Jurkat, Clone E6-1 (cell line): ENCODE results near the gene KIAA0753.
"Not testable (repeated sequence)": the region's sequence is repeated elsewhere in the genome, so short reads cannot be mapped to it uniquely, and the experiment has no call there.

ENCODE experiments used
- DNase-seq: peaks from one replicate; pipeline ENCODE4 v3.0.0-alpha.2; 2011; ENCODE audit warnings: low read depth, low spot score
- H3K4me3 ChIP-seq: 2 replicates; pipeline ENCODE4 v1.5.1; 2011; ENCODE audit warnings: mild to moderate bottlenecking, low read length, control low read depth, moderate library complexity

Gene KIAA0753

DNA sequence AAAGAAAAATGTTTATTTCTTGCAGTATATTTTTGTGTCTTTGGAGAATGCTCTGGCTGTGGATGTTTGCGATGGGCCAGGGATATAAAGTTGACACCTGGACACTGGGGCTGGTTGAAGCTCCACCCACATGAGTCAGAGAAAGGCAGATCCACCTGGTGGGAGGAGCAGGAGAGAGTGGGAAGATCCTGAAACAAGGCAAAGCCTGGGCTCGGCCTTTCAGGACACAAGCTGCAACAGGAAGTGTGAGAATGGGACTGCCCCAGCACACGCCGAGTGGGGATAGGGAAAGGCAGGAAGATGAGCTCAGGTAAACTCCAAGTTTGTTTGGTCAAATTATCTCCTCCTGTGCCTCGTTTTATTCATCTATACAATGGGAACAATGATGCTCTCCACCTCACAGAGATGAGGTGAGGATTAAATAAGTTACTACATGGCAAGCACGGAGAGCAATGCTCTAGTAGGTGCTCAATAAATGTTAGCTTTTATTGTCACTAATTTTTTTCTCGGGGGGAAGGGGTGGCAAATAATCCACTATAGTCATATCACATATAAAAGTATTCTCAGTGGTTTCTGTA is 62.7 kb downstream of the KIAA0753 start:
- no peak overlapping the region for H3K4me3 ChIP-seq
- no peak for DNase-seq

DNA sequence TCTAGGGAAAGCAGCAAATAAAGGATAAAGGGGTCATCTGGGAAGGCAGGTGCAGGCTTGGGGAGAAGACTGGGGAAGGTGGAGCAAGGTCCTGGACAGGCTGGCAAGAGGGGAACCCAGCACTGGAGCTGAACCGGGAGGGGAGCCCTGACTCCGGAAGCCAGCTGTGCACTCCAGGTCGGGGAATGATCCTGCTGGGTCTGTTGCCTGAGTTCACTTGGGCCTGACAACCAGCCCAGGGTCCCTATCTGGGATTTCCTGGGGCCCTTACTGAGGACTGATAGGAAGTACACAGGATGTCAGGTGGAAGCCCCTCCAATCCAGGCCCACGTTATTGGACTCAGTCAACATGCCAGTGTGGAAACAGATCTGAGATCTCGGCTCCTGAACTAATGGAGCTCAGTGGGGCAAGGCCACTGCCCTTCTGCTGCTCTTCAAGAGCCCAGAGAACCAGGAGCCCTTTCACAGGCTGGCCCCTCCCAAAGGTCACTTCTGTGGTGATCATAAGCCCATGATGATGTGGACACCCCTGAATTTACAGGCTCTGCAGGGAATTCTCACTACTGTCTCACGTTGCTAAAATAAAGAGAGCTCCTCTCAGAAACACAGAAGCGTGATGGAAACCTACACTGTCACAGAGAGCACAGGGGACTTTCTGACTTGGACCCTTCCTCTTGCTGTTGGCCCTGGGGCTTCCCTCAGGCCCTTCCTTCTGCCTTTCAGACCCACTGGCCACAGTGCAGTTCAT is 64.3 kb downstream of the KIAA0753 start:
- no peak for DNase-seq
- H3K4me3 ChIP-seq: no peak overlapping the region

DNA sequence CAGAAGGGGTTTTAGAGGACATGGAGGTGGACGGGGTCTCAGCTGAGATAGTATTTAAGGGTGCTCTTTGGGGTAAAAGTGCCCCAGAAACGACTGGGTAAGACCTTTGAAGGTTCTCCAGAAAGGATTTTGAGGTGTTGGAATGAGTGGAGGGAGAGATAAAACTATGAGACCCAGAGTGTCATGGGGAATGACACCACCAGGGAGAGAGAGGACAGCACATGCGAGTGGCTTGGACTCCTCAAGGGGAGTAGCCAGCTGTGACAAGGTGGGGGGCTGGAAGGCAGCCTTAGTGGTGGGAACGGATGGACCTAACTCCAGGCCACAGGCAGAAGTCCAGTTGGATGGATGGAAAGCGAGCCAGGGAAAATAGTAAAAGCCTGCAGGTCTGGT is 64.9 kb downstream of the KIAA0753 start:
- H3K4me3 ChIP-seq: no peak overlapping the region
- DNase-seq: no peak

DNA sequence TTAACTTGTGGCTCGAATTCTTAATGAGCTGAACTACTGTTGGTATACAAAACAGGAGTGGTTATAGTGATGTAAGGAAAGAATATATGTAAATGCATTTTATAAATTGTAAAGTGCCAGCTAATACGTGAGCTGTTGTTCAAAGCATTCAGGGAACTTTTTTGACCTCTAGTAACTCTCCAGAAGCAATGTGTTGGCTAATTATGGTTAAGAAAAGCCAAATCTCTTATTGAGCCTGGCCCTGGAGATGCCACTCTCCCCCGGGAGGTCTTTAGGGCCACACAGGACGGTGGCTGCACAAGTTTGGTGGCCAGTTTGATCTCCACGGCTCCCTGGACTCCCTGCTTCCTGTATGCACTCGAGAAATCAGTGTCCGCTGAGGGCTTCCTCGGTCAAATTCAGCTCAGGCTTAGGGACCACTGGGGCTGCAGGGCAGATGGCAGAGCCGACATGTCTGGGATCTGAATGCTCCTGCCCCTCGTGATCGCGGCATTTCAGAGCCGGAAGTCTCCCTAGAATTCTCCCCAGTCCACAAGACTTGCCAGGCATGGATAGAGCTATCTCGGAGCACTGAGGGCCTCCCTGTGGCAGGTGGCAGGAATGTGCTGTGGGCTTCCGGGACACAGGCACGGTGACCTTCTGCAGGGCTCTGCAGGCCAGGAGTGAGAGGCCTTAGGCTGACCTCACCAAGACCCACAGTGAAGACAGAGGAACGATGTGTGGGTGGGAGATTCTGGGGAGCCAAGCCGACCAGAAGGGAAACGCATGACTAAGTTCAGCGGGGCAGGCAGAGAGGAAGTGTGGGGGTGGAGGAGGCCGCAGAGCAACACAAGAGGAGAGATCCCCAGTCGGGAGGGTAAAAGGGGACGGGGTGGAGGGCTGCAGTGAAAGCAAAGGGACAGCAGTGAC is 65.6 kb downstream of the KIAA0753 start:
- no peak overlapping the region for H3K4me3 ChIP-seq
- DNase-seq: no peak

DNA sequence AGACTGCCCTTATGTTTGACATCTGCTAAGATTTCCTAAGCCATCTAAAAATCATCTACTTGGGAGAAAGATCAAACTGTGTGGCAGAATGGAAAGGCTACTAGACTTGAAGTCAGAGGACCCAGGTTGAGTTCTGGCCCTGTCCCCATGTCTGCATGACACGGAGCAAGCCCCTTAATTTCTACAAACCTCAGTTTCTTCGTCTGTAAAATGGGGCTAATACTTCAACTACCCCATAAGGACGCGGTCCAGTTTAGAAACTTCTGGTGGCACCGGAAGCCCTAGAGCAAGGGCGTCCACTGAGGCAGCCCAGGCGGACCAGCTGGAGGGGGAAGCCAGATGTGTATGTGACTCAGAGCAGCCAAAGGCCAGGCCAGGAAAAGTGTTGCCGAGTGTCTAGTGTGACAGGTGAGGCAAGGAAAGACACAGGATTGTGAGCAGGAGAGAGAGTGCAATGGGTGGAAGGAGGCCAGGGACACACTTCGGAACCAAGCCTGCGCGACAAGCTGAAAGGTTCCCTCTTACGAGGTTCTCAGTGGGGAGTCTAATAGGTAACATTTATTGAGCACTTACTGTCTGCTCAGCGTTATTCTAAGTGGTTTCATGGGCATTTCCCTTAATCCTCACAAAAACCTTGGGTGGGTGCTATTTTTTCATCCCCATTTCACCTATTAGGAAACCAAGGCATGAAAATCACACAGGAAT is 66.4 kb downstream of the KIAA0753 start:
- no peak for DNase-seq
- no peak overlapping the region for H3K4me3 ChIP-seq

DNA sequence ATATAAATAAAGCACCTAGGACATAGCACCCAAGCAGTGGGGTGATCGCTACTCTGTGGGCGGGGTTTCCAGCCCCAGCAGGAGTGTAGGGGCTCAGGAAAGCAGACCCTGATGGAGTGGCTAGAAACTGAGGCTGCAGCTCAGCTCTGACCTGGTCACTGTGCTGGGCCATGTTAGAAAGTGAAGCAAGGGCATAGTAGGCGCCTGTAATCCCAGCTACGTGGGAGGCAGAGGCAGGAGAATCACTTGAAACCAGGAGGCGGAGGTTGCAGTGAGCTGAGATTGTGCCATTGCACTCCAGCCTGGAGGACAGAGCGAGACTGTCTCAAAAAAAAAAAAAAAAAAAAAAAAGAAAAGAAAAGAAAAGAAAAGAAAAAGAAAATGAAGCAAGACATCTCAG is 67.0 kb downstream of the KIAA0753 start:
- H3K4me3 ChIP-seq, DNase-seq: not testable (repeated sequence)

DNA sequence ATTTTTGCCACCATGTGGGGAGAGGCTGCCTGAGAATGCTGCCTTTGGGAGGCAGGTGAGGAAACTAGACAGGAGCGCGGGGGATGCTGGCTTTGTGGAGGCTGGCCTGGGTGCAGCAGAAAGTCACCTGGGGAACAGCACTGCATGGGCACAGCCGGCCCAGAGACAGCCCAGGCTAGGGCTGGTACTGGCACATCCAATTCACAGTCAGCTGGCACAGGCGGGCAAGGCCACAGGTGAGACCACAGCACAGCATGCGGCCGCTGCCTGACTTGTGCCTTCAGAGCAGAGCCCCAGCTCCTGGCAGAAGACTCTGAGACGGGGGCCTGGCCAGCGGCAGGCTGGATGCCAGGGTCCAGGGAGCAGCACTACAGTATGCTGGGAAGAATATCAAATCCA is 67.5 kb downstream of the KIAA0753 start:
- no peak for DNase-seq

DNA sequence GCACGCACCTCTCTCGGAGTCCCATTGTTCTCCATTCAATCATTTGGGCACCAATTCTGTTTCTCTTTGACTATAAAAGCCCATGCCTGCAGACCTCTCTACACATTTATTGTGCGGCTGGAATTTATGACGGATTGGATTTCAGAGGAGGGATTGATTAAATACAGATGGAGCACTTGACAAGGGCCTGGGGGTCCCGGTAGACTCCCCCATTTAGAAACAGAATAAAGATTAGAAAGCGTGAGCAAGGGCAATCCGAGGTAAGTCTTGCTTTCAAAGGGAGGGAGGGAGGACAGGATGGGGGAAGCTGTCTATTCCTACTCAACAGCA is 69.1 kb downstream of the KIAA0753 start:
- no peak for DNase-seq
- H3K4me3 ChIP-seq: no peak overlapping the region

More for the DNA sequence above, 67.5 kb downstream of the KIAA0753 start:
- H3K4me3 ChIP-seq: no peak overlapping the region

DNA sequence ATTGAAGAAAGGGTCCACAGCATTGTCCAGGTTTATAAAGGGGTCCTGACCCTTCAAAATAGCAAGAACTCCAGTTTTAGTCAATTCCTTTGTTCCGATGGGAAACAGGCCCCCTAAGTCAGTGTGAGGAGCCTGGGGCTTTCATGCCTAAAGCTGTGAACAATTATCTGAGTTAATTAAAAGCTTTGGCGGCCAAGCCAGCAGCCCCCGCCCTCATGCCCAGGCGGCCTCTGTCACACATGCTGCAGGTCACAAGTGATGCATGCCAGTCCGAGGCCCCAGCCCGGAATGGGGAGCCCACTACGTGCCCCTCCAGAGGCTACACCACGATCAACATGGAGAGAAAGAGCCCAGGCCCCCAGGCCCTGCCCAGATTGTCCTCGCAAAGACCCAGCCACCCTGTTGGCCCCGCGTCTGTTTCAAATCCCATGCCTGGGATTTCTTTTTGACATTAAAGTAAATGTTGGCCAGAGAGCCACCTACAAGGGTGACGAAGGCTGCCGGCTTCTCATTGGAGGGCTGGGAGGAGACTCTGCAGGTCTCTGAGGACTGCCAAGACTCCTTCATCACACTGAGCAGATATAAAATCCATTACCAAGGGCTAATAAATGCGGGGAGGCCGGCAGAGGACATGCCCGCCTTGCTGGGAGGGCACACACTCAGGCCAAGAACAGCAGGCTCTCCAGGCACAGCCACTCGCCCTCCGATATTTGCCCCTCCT is 69.6 kb downstream of the KIAA0753 start:
- DNase-seq: no peak

DNA sequence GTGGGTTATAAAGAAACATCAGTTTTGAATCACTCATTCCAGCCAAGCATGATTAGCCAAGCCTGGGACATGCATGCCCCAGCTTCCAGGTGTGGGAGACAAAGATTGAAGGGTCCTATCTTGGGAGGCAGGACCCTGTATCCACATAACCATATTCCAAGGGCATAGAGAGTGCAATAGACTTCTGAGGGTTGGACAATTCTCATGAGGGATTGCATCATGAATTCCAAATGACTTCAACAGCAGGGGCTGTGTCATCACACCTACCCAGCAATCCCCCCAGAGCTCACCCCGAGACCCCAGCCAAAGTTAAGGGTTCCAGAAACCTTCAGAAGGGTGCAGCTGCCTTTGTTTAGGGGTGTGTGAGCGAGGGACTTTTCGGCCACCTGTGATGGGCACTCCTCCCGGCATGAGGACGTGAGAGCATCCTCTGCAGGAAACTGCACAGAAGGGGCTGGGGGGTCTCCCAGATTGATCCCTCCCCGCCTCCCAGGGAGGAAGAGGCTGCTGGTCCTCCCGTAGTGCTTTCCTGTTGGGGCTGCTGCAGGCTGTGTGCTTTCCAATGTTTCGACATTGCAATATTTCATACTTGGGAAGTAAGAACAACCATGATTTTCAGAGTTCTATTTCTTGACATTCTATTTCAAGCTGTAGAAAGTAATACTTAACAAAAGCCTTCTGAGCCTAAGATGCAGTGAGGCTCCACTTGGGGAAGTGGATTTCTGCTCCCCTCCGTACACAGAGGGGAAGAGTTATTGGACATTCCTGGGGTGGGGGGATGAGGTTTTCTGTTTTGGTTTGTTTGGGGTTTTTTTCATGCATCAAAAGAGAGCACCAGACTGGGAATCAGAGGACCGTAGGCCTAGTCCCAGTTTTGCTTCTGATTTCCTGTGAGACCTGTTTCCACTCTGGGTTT is 70.9 kb downstream of the KIAA0753 start:
- no peak for DNase-seq
- no peak overlapping the region for H3K4me3 ChIP-seq

More for the DNA sequence above, 69.6 kb downstream of the KIAA0753 start:
- H3K4me3 ChIP-seq: no peak overlapping the region

DNA sequence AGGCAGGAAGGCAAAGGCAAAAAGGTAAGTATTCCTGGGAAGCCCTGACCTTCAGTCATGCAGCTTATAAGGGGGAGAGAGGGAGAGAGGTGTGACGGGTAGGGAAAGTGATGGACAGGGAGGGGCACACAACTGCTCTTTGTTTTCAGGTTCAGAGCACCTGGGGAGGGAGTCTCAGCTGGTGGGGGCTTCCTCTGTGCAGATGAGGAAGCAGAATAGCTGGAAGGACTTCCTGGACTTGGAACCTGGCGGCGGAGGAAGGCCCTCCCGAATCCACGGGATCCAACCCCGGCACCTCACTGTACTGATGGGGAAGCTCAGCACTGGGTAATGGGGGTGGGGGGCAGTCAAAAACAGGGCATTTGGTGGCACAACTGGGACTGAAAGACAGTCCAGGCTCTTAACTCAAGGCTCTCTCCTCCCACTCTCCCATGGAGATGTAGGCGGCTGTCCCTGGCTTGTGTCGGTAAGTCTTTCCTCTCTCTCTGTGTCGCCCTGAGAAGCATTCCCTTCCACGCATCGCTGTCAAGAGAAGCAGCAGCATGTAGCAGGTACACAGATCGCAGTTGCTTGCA is 72.2 kb downstream of the KIAA0753 start:
- H3K4me3 ChIP-seq: no peak overlapping the region
- no peak for DNase-seq

DNA sequence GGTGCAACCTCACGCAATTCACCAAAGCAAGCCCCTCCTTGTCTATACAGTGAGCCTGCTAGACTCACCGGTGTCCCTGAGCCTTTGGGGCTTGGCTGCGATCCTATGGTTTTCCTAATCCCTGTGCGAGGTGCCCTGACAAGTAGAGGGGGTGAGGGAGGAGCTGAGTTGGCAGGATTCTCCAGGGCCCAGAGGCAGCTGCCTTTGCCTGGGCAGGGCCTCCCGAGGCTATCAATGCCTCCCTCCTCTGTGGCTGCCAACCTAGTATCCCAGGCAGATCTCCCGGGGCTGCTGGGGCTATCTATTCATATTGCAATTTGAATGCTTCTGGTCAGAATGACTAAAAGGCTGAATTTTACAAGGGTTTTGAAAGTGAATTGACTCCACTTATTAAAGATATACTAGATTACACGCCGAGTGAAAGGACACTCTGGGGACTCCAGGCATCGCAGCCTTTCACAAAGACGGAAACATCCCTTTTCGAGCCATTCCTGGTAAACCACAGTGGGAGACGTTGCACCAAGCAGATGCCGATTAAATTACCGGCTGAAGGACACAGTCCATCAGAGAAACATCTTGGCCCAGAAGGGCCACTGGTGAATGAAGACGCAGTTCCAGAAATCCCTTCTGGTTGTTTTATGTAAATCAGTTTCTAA is 72.9 kb downstream of the KIAA0753 start:
- H3K4me3 ChIP-seq: no peak overlapping the region
- no peak for DNase-seq

DNA sequence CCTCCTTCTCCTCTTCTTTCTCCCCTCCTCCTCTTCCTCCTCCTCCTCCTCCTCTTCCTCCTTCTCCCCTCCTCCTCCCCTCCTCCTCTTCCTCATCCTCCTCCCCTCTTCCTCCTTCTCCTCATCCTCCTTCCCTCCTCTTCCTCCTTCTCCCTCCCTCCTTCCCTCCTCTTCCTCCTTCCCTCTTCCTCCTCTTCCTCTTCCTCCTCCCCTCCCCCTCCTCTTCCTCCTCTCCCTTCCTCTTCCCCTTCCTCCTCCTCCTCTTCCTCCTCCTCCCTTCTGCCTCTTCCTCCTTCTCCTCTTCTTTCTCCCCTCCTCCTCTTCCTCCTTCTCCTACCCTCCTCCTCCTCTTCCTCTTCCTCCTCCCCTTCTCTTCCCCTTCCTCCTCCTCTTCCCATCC is 79.1 kb downstream of the KIAA0753 start:
- H3K4me3 ChIP-seq: no peak overlapping the region
- DNase-seq: no peak

DNA sequence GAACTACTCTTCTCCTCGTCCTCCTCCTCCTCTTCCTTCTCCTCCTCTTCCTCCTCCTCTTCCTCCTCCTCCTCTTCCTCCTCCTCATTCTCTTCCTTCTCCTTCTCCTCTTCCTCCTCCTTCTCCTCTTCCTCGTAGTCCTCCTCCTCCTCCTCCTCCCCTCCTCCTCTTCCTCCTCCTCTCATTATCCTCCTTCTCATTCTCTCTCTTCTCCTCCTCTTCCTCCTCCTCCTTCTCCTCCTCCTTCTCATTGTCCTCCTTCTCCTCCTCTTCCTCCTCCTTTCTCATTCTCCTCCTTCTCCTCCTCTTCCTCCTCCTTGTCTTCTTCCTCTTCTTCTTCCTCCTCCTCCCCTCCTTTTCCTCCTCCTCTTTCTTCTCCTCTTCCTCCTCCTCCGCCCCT is 80.0 kb downstream of the KIAA0753 start:
- no peak for DNase-seq
- no peak overlapping the region for H3K4me3 ChIP-seq

DNA sequence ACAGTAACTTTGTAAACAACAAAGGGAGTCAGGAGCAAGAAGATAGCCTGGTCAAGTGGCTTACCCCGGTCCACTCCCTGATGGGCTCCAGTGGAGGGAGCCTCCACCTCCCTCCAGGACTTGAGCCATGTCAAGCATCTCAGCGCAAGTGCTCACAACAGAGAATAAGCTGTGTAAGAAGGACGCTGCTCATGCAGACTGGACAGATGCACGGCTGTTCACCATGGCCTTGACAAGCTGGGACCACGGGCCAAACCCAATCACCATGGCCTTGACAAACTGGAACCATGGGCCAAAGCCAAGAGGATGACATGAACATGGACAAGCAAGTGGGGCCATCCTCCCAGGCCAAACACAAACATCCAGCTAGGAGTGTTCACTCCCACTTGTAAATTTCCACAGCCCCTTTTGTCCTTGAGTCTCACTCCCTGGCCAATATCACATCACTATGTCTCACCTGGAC is 80.7 kb downstream of the KIAA0753 start:
- no peak for DNase-seq
- H3K4me3 ChIP-seq: no peak overlapping the region

DNA sequence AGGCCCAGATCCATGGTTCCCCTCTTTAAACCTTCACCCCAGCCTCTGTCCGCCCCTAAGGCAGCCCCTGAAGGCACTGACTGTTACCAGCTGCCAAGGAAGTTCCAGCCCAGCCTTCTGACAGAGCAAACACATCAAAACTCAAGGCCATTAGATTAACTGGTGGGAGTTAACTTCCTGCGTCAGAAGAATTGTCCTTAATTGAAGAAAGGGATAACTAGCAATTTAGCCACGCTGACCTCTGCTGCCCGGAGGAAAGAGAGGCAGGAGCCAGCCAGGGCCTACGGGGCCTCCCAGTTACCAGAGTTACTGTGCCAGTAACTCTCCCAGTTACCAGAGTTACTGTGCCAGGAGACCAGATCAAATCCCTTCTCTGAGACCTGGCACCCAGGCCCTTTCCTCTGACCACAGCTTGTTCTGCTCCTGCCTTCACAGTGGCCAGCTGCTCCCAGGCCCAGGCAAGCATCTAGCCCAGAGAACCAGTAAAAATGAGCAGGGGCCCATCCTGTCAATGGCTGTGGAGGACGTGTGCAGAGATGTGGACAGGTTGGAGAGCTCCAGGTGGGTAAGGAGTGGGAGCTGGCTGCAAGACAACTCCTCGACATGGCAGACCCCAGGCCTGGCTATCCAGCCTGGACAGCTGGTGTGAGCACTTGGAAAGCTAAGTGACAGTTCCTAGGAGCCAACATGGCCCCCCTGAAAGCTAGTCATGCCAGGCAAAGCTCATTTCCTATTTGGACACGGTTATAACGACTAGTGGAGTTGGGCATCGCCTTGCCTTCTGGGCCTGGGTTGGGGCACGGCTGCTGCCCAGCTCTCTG is 81.4 kb downstream of the KIAA0753 start:
- DNase-seq: no peak

More for the DNA sequence above, 81.4 kb downstream of the KIAA0753 start:
- no peak overlapping the region for H3K4me3 ChIP-seq
